ENCODE measurements around the gene SLC10A1. TPM values are rescaled to one million over a fixed set of nuclear protein-coding genes. Genes with fewer than 3 reads are reported as not detected.

SLC10A1 gene
- polyA plus RNA-seq, 1 experiment, result not detected

- TF ChIP-seq CTCF (IDR thresholded peaks at IDR 0.05; ENCODE audit: low read depth, low read length), result no peak
- CTCF ChIA-PET, result no interaction called here
- no peak overlapping the region for H3K4me3 ChIP-seq (ENCODE audit: low read depth, low read length)
- DNase-seq (ENCODE audit: low read depth, low spot score), result no peak
- H3K27ac ChIP-seq (ENCODE audit: low read depth, low read length), result no peak overlapping the region
- POLR2A ChIA-PET, result no interaction called here
- no peaks in the 10 kb centered on the region for H3K9me3 ChIP-seq (ENCODE audit: control insufficient read depth, insufficient read depth, low read length)
- H3K27me3 ChIP-seq (ENCODE audit: control insufficient read depth, insufficient read depth, low read length), result no peaks in the 10 kb centered on the region
Measured at GRCh38 chr14:69804902-69805301, 7.9 kb upstream of the SLC10A1 start.

GRCh38 chr14:69803753-69804152 is 6.7 kb upstream of the SLC10A1 start:
- ChIA-PET CTCF (no interaction called here), POLR2A (no interaction called here)
- no peak overlapping the region for H3K27ac ChIP-seq (ENCODE audit: low read depth, low read length)
- no peak for DNase-seq (ENCODE audit: low read depth, low spot score)
- peak; percentile 30 for TF ChIP-seq CTCF (IDR thresholded peaks at IDR 0.05; ENCODE audit: low read depth, low read length)
- no peaks in the 10 kb centered on the region for H3K9me3 ChIP-seq (ENCODE audit: control insufficient read depth, insufficient read depth, low read length)
- H3K4me3 ChIP-seq (ENCODE audit: low read depth, low read length), result no peak overlapping the region
- H3K27me3 ChIP-seq (ENCODE audit: control insufficient read depth, insufficient read depth, low read length), result no peaks in the 10 kb centered on the region

GRCh38 chr14:69798339-69798735 is 1.3 kb upstream of the SLC10A1 start:
- no peak overlapping the region for H3K4me3 ChIP-seq (ENCODE audit: low read depth, low read length)
- no peak for DNase-seq (ENCODE audit: low read depth, low spot score)
- H3K27ac ChIP-seq (ENCODE audit: low read depth, low read length), result no peak overlapping the region
- ChIA-PET POLR2A (no interaction called here), CTCF (no interaction called here)
- no peaks in the 10 kb centered on the region for H3K27me3 ChIP-seq (ENCODE audit: control insufficient read depth, insufficient read depth, low read length)
- no peaks in the 10 kb centered on the region for H3K9me3 ChIP-seq (ENCODE audit: control insufficient read depth, insufficient read depth, low read length)
- no peak for TF ChIP-seq CTCF (IDR thresholded peaks at IDR 0.05; ENCODE audit: low read depth, low read length)

GRCh38 chr14:69797573-69798338 is 715 bp upstream of the SLC10A1 start:
- ChIA-PET CTCF (no interaction called here), POLR2A (no interaction called here)
- H3K27ac ChIP-seq (ENCODE audit: low read depth, low read length), result no peak overlapping the region
- H3K27me3 ChIP-seq (ENCODE audit: control insufficient read depth, insufficient read depth, low read length), result no peaks in the 10 kb centered on the region
- DNase-seq (ENCODE audit: low read depth, low spot score), result no peak
- no peak overlapping the region for H3K4me3 ChIP-seq (ENCODE audit: low read depth, low read length)
- TF ChIP-seq CTCF (IDR thresholded peaks at IDR 0.05; ENCODE audit: low read depth, low read length), result no peak
- no peaks in the 10 kb centered on the region for H3K9me3 ChIP-seq (ENCODE audit: control insufficient read depth, insufficient read depth, low read length)

- ChIA-PET POLR2A (no interaction called here), CTCF (no interaction called here)
Measured at GRCh38 chr14:69795691-69796090, 1.4 kb downstream of the SLC10A1 start.

More at GRCh38 chr14:69795691-69796090, 1.4 kb downstream of the SLC10A1 start:
- no peak for TF ChIP-seq CTCF (IDR thresholded peaks at IDR 0.05; ENCODE audit: low read depth, low read length)
- Histone ChIP-seq H3K27me3 (ENCODE audit: control insufficient read depth, insufficient read depth, low read length) (no peaks in the 10 kb centered on the region), H3K4me3 (ENCODE audit: low read depth, low read length) (no peak overlapping the region), H3K9me3 (ENCODE audit: control insufficient read depth, insufficient read depth, low read length) (no peaks in the 10 kb centered on the region), H3K27ac (ENCODE audit: low read depth, low read length) (no peak overlapping the region)
- DNase-seq (ENCODE audit: low read depth, low spot score), result no peak
